Memory B cell (primary cell): ENCODE results near the gene RYR1.
"Not testable (repeated sequence)": the region's sequence is repeated elsewhere in the genome, so short reads cannot be mapped to it uniquely, and the experiment has no call there.

Experiments used
- ATAC-seq: fragments of 150-1000 bp; cut with Tn5 transposase; 2 replicates; pipeline ENCODE4 v1.10.0; 2021; ENCODE audit warnings: low read depth, mild to moderate bottlenecking, moderate library complexity
- DNase-seq, 2 donors: peaks; one replicate each; pipeline ENCODE4 v3.0.0; 2022; ENCODE audit warnings: low spot score in 2 of 2
- H3K27ac Mint-ChIP-seq: one replicate; pipeline ENCODE4 v1.8.0; 2022; ENCODE audit warnings: mild to moderate bottlenecking, moderate library complexity, mixed read lengths
- H3K27me3 Mint-ChIP-seq: one replicate; pipeline ENCODE4 v1.8.0; 2022; ENCODE audit warnings: mixed read lengths
- H3K36me3 Mint-ChIP-seq: one replicate; pipeline ENCODE4 v1.8.0; 2022; ENCODE audit warnings: mild to moderate bottlenecking, mixed read lengths
- H3K4me1 Mint-ChIP-seq: one replicate; pipeline ENCODE4 v1.8.0; 2022; ENCODE audit warnings: mixed read lengths
- H3K4me3 Mint-ChIP-seq: one replicate; pipeline ENCODE4 v1.8.0; 2022; ENCODE audit warnings: mild to moderate bottlenecking, moderate library complexity, mixed read lengths
- H3K9me3 Mint-ChIP-seq: one replicate; pipeline ENCODE4 v1.8.0; 2022; ENCODE audit warnings: mixed read lengths

The RYR1 gene

GRCh38 chr19:38469151-38469550, 35.7 kb downstream of the RYR1 start:
- H3K4me3 Mint-ChIP-seq = no peak overlapping the region
- no peak overlapping the region for H3K27ac Mint-ChIP-seq
- peaks cover 2% of the 10 kb centered on the region for H3K36me3 Mint-ChIP-seq

GRCh38 chr19:38470788-38471480, 37.4 kb downstream of the RYR1 start:
- H3K27ac Mint-ChIP-seq = no peak overlapping the region
- H3K4me3 Mint-ChIP-seq = no peak overlapping the region
- no peaks in the 10 kb centered on the region for H3K36me3 Mint-ChIP-seq
- H3K27me3 Mint-ChIP-seq = peaks cover 3% of the 10 kb centered on the region
- H3K4me1 Mint-ChIP-seq = no peaks in the 10 kb centered on the region
- H3K9me3 Mint-ChIP-seq = no peaks in the 10 kb centered on the region
- DNase-seq = no peak
- ATAC-seq = no peak

More at GRCh38 chr19:38469151-38469550, 35.7 kb downstream of the RYR1 start:
- no peak for DNase-seq
- no peak for ATAC-seq
- Mint-ChIP-seq H3K27me3 (peaks cover 10% of the 10 kb centered on the region), H3K9me3 (no peaks in the 10 kb centered on the region), H3K4me1 (no peaks in the 10 kb centered on the region)

GRCh38 chr19:38472725-38473124, 39.2 kb downstream of the RYR1 start:
- ATAC-seq, H3K36me3 Mint-ChIP-seq, H3K4me1 Mint-ChIP-seq, H3K9me3 Mint-ChIP-seq, H3K4me3 Mint-ChIP-seq, DNase-seq, H3K27me3 Mint-ChIP-seq, H3K27ac Mint-ChIP-seq: not testable (repeated sequence)

- H3K36me3 Mint-ChIP-seq = no peaks in the 10 kb centered on the region
- DNase-seq = no peak
- peaks cover 6% of the 10 kb centered on the region for H3K27me3 Mint-ChIP-seq
- no peak overlapping the region for H3K27ac Mint-ChIP-seq
- H3K9me3 Mint-ChIP-seq = no peaks in the 10 kb centered on the region
- no peaks in the 10 kb centered on the region for H3K4me1 Mint-ChIP-seq
- no peak overlapping the region for H3K4me3 Mint-ChIP-seq
- no peak for ATAC-seq
Measured at GRCh38 chr19:38473201-38473600, 39.7 kb downstream of the RYR1 start.

- H3K4me1 Mint-ChIP-seq = no peaks in the 10 kb centered on the region
- H3K36me3 Mint-ChIP-seq = no peaks in the 10 kb centered on the region
- DNase-seq (no peak), ATAC-seq (no peak)
- H3K4me3 Mint-ChIP-seq = no peak overlapping the region
- no peak overlapping the region for H3K27ac Mint-ChIP-seq
- H3K9me3 Mint-ChIP-seq = no peaks in the 10 kb centered on the region
- H3K27me3 Mint-ChIP-seq = peaks cover 6% of the 10 kb centered on the region
Measured at GRCh38 chr19:38475176-38475575, 41.7 kb downstream of the RYR1 start.

GRCh38 chr19:38478273-38478971, 44.9 kb downstream of the RYR1 start:
- ATAC-seq = no peak
- Mint-ChIP-seq H3K27me3 (peaks cover 5% of the 10 kb centered on the region), H3K4me1 (no peaks in the 10 kb centered on the region), H3K4me3 (no peak overlapping the region), H3K27ac (no peak overlapping the region), H3K9me3 (no peaks in the 10 kb centered on the region), H3K36me3 (no peaks in the 10 kb centered on the region)
- no peak for DNase-seq

- H3K27me3 Mint-ChIP-seq = peaks cover 15% of the 10 kb centered on the region
- no peak overlapping the region for H3K27ac Mint-ChIP-seq
- H3K4me1 Mint-ChIP-seq = no peaks in the 10 kb centered on the region
- H3K4me3 Mint-ChIP-seq = no peak overlapping the region
- DNase-seq (no peak), ATAC-seq (no peak)
- peaks cover 6% of the 10 kb centered on the region for H3K36me3 Mint-ChIP-seq
- H3K9me3 Mint-ChIP-seq = peaks cover 8% of the 10 kb centered on the region
Measured at GRCh38 chr19:38482496-38482895, 49.0 kb downstream of the RYR1 start.

GRCh38 chr19:38483016-38483630, 49.6 kb downstream of the RYR1 start:
- Mint-ChIP-seq H3K4me1 (no peaks in the 10 kb centered on the region), H3K4me3 (no peak overlapping the region), H3K36me3 (peaks cover 6% of the 10 kb centered on the region), H3K9me3 (peaks cover 10% of the 10 kb centered on the region), H3K27ac (no peak overlapping the region), H3K27me3 (peaks cover 14% of the 10 kb centered on the region)
- no peak for DNase-seq
- ATAC-seq = no peak

GRCh38 chr19:38484747-38485146, 51.3 kb downstream of the RYR1 start:
- peaks cover 4% of the 10 kb centered on the region for H3K4me1 Mint-ChIP-seq
- peaks cover 23% of the 10 kb centered on the region for H3K27me3 Mint-ChIP-seq
- peaks cover 13% of the 10 kb centered on the region for H3K9me3 Mint-ChIP-seq
- H3K27ac Mint-ChIP-seq = no peak overlapping the region
- DNase-seq (no peak), ATAC-seq (no peak)
- no peak overlapping the region for H3K4me3 Mint-ChIP-seq
- peaks cover 8% of the 10 kb centered on the region for H3K36me3 Mint-ChIP-seq

- Mint-ChIP-seq H3K36me3 (peaks cover 10% of the 10 kb centered on the region), H3K27me3 (peaks cover 28% of the 10 kb centered on the region), H3K4me1 (peaks cover 5% of the 10 kb centered on the region), H3K9me3 (peaks cover 15% of the 10 kb centered on the region), H3K4me3 (no peak overlapping the region), H3K27ac (no peak overlapping the region)
- DNase-seq = no peak
- ATAC-seq = no peak
Measured at GRCh38 chr19:38485541-38486285, 52.2 kb downstream of the RYR1 start.

GRCh38 chr19:38486731-38487336, 53.3 kb downstream of the RYR1 start:
- ATAC-seq (no peak), DNase-seq (no peak)
- Mint-ChIP-seq H3K27ac (no peak overlapping the region), H3K9me3 (peaks cover 17% of the 10 kb centered on the region), H3K4me3 (no peak overlapping the region), H3K36me3 (peaks cover 11% of the 10 kb centered on the region), H3K27me3 (peaks cover 31% of the 10 kb centered on the region), H3K4me1 (peaks cover 8% of the 10 kb centered on the region)

GRCh38 chr19:38488096-38488495, 54.6 kb downstream of the RYR1 start:
- Mint-ChIP-seq H3K4me3 (no peak overlapping the region), H3K9me3 (peaks cover 20% of the 10 kb centered on the region), H3K27me3 (peaks cover 33% of the 10 kb centered on the region), H3K27ac (no peak overlapping the region), H3K4me1 (peaks cover 17% of the 10 kb centered on the region), H3K36me3 (peaks cover 15% of the 10 kb centered on the region)
- DNase-seq = no peak
- no peak for ATAC-seq

GRCh38 chr19:38488776-38489481, 55.4 kb downstream of the RYR1 start:
- DNase-seq = no peak
- no peak for ATAC-seq
- no peak overlapping the region for H3K27ac Mint-ChIP-seq
- peaks cover 15% of the 10 kb centered on the region for H3K36me3 Mint-ChIP-seq
- H3K4me1 Mint-ChIP-seq = peaks cover 17% of the 10 kb centered on the region
- H3K9me3 Mint-ChIP-seq = peaks cover 20% of the 10 kb centered on the region
- H3K4me3 Mint-ChIP-seq = no peak overlapping the region
- peaks cover 33% of the 10 kb centered on the region for H3K27me3 Mint-ChIP-seq
